VCaP (cell line): ENCODE results near the gene LRRC10.

ENCODE experiments used
- H3K27ac ChIP-seq: fragments of 450-650 bp; 2 replicates; pipeline ENCODE4 v1.5.1; 2017
- TF ChIP-seq, protein P1 (sequence below): fragments of 450-650 bp; conservative IDR thresholded peaks from 2 replicates; pipeline ENCODE4 v1.5.1; 2017; ENCODE audit warnings: mild to moderate bottlenecking, moderate library complexity

Gene LRRC10

DNA sequence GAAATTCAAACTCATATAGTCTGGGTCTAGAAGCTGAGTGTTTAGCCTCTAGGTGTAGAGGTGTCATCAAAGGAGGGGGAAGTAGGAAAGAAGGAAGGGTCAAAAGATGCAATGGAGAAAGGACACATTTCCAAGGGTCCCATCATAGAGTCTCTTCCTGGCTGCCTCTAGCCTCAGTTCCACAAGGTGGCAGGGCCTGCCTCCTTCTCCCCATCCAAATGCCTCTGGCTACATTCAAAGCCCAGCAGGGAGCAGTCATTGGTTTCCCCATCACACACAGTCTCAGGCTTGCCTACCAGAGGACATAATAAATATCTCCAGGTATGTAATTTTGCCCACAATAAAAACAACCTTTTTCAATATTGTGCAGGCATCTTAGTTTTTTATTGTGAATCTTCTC, 27.5 kb downstream of the LRRC10 start:
- TF ChIP-seq, protein P1, sequence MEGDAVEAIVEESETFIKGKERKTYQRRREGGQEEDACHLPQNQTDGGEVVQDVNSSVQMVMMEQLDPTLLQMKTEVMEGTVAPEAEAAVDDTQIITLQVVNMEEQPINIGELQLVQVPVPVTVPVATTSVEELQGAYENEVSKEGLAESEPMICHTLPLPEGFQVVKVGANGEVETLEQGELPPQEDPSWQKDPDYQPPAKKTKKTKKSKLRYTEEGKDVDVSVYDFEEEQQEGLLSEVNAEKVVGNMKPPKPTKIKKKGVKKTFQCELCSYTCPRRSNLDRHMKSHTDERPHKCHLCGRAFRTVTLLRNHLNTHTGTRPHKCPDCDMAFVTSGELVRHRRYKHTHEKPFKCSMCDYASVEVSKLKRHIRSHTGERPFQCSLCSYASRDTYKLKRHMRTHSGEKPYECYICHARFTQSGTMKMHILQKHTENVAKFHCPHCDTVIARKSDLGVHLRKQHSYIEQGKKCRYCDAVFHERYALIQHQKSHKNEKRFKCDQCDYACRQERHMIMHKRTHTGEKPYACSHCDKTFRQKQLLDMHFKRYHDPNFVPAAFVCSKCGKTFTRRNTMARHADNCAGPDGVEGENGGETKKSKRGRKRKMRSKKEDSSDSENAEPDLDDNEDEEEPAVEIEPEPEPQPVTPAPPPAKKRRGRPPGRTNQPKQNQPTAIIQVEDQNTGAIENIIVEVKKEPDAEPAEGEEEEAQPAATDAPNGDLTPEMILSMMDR, result no peak

DNA sequence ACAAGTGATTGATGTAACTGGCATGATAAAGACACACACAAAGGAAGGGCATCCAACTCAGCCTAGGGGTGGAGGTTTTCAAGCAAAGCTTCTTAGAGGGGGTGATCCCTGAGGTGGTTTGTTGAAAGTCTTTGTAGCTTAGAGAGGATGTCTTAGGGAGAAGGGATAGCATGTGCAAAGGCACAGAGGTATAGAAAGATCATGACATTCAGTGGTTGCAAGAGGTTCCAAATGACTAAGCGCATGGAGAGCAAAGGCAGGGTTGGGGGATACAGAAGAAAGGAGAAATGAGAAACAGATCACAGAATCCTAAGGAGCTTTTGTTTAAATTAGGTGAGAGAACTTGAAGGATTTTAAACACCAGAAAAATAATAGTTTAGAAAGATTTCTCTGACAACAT, 30.6 kb downstream of the LRRC10 start:
- TF ChIP-seq, protein P1, result no peak
- H3K27ac ChIP-seq, result peak overlapping the region; percentile 68

More for the DNA sequence above, 27.5 kb downstream of the LRRC10 start:
- no peak overlapping the region for H3K27ac ChIP-seq

DNA sequence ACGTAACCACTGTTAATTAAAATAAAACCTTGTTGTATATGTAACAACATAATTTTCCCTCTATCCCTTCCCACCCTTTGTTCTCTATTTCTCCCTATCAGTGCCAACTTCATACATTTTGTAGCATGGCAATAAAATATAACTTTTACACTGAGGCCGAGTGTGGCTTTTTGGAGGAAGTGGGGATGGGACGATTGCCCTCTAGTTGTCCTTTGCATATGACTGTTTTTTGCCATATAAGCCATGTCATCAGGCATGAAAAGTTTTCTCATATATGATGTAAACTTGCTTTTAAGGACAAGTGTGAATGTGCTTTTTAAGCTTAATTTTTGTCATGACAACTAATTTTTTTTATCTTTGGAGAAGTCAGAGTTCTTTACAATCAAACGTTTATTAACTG, 31.7 kb downstream of the LRRC10 start:
- no peak overlapping the region; the same call in 1 of the 2 replicates for H3K27ac ChIP-seq
- TF ChIP-seq, protein P1, result no peak

DNA sequence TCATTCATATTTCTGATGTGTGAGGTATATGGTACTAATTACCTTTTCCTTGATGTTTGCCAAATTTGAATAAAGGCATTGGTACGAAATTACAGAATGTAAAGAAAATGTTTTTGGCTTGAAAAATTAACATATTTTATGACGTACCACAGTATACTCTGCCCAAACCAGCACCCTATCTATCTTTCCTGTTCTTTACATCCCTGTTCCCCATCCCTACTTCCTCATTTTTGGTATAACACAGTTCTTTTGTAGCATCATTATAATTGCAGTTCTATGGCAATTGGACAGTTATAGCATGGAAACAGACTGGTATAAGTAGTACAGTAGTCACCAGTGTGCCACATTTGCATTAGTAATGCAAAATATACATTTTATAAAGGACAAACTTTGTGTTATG, 32.4 kb downstream of the LRRC10 start:
- TF ChIP-seq, protein P1, result no peak
- peak overlapping the region; percentile 8 for H3K27ac ChIP-seq

DNA sequence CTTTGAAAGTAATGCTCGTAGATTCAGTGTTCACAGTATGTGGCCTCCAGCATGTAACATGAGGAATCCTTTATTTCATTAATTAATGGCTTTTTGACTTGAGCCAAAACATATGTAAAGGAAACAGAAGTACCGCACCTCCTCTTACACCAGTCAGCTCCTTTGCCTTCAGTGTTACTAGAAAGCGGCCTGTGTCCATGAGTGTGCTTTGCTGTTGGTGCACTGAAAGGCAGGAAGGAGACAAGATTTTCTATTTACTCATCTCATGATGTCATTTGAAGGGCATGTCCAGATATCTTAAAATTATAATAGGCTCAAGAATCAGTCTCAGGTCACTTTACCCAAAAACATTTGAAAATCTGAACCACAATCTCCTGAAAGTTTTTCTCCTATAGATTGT, 35.4 kb downstream of the LRRC10 start:
- TF ChIP-seq, protein P1, result no peak
- no peak overlapping the region for H3K27ac ChIP-seq

DNA sequence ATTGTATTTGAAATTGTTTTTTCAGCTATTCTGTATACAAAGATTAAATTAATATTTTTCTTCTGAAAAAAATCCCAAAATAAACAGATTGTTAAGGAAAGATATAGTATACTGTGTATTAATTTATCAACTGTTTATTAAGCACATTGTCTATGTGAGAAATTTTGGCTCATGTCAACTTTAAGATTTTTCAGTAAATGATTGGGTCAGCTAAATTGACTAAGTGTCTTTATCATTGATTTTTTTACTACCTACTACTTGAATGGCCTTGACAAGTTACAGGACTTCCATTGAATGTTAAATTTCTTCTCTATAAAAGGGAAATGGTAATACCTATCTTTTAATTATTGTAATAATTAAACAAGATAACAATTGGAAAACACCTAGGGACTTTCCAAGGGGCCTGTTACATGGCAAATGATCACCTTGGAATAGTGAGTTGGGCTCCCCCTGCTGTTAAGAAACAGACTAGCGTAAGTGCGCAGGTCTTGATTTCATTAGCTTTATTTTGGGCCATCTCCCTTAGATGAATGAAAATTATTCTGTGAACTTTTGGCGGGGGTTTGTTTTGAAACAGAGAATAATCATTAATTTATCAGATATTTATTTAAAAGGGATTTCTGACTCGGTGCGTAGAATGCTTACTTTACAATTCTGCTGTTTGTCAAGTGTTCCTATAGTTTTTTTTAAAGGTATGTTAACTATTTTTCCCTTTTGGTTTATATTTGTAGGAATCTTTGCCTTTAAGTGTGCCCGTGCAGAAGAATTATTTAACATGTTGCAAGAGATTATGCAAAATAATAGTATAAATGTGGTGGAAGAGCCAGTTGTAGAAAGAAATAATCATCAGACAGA, 39.9 kb downstream of the LRRC10 start:
- TF ChIP-seq, protein P1, result peak; percentile 95
- H3K27ac ChIP-seq, result peak overlapping the region; percentile 23

DNA sequence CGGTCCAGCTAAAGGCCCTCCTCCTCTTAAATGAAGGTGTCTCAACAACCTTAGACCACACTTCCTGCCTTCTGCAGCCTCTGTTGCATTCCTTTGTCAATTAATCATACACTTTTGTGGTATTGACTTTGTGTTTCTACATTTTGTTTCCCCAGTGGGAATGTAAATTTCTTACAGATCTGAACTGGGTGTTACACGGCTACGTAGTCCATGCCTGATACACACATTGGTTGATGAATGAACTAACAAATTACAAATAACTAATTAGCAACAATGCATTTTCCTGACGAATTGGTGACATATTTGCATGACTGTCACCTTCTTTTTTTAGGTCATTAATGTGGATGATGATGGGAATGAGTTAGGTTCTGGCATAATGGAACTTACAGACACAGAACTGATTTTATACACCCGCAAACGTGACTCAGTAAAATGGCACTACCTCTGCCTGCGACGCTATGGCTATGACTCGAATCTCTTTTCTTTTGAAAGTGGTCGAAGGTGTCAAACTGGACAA, 40.6 kb downstream of the LRRC10 start:
- TF ChIP-seq, protein P1, result no peak
- H3K27ac ChIP-seq, result peak overlapping the region; percentile 23
